IMR-90 (cell line): ENCODE data around the gene GSTT2B. TPM values are rescaled to one million over a fixed set of nuclear protein-coding genes. Genes with fewer than 3 reads are reported as not detected.
"Not testable (repeated sequence)": the region's sequence is repeated elsewhere in the genome, so short reads cannot be mapped to it uniquely, and the experiment has no call there.

Source experiments
- ATAC-seq: fragments of 200-7000 bp; cut with Tn5 transposase; 2 replicates; pipeline ENCODE4 v1.9.1; 2020; ENCODE audit warnings: low read depth, mild to moderate bottlenecking, moderate library complexity
- BruUV-seq: library from RNA; stranded (reverse); fragments of 400-500 nt; replicated peaks from 2 replicates; lab custom pipeline; 2021; lab: Mats Ljungman, UMichigan
- CTCF ChIA-PET: fragments of 300-600 bp; formaldehyde crosslinking; extraction: SDS; loops from one replicate; lab custom pipeline; 2021; ENCODE audit warnings: antibody characterized with exemption; lab: Yijun Ruan, JAX
- POLR2A ChIA-PET: fragments of 300-600 bp; sonication (Branson Sonifier 250); formaldehyde crosslinking; loops from one replicate; lab custom pipeline; 2022; ENCODE audit warnings: antibody characterized with exemption; ENCODE audit not compliant: unreplicated experiment; lab: Charles Lee
- DNase-seq: peaks from one replicate; pipeline ENCODE4 v3.0.0; 2013
- H2AFZ ChIP-seq: replicated peaks from 2 replicates; pipeline ENCODE3; 2013; ENCODE audit warnings: low read length, mild to moderate bottlenecking; ENCODE audit not compliant: poor library complexity
- H2AK5ac ChIP-seq: 2 replicates; pipeline ENCODE4 v1.6.1; 2013; ENCODE audit warnings: low read depth, low read length, inconsistent platforms
- H2AK9ac ChIP-seq: replicated peaks from 2 replicates; pipeline ENCODE3; 2013; ENCODE audit warnings: mild to moderate bottlenecking, low read depth, low read length, moderate library complexity; ENCODE audit not compliant: poor library complexity
- H2BK120ac ChIP-seq: 2 replicates; pipeline ENCODE4 v1.6.1; 2013; ENCODE audit warnings: low read depth, low read length, inconsistent platforms
- H2BK15ac ChIP-seq: 3 replicates; pipeline ENCODE4 v1.6.1; 2013; ENCODE audit warnings: low read depth, low read length, inconsistent platforms
- H2BK20ac ChIP-seq: 2 replicates; pipeline ENCODE4 v1.6.1; 2013; ENCODE audit warnings: low read depth, mild to moderate bottlenecking, inconsistent platforms, low read length, moderate library complexity
- H2BK5ac ChIP-seq: 2 replicates; pipeline ENCODE4 v1.6.1; 2013; ENCODE audit warnings: mild to moderate bottlenecking, low read depth, low read length, inconsistent platforms; ENCODE audit not compliant: poor library complexity, severe bottlenecking
- H3K14ac ChIP-seq: replicated peaks from 2 replicates; pipeline ENCODE4 v1.6.1; 2013; ENCODE audit warnings: low read depth, low read length, inconsistent platforms
- H3K18ac ChIP-seq: 2 replicates; pipeline ENCODE4 v1.6.1; 2013; ENCODE audit warnings: low read depth, low read length, control low read depth
- H3K23ac ChIP-seq: 2 replicates; pipeline ENCODE4 v1.6.1; 2013; ENCODE audit warnings: low read depth, low read length, inconsistent platforms
- H3K27ac ChIP-seq: 2 replicates; pipeline ENCODE4 v1.5.1; 2013; ENCODE audit warnings: mild to moderate bottlenecking, control low read depth, low read length; ENCODE audit not compliant: insufficient read depth
- H3K27me3 ChIP-seq: 2 replicates; pipeline ENCODE4 v1.6.1; 2013; ENCODE audit warnings: low read length; ENCODE audit not compliant: control insufficient read depth, insufficient read depth
- H3K36me3 ChIP-seq: 2 replicates; pipeline ENCODE4 v1.6.1; 2013; ENCODE audit warnings: low read length, mixed read lengths; ENCODE audit not compliant: control insufficient read depth, insufficient read depth
- H3K4ac ChIP-seq: 2 replicates; pipeline ENCODE4 v1.6.1; 2013; ENCODE audit warnings: low read depth, low read length, inconsistent platforms
- H3K4me1 ChIP-seq: 2 replicates; pipeline ENCODE4 v1.6.1; 2013; ENCODE audit warnings: low read length, mixed read lengths; ENCODE audit not compliant: control insufficient read depth, insufficient read depth
- H3K4me2 ChIP-seq: 2 replicates; pipeline ENCODE4 v1.6.1; 2013; ENCODE audit warnings: low read depth, mild to moderate bottlenecking, control low read depth, low read length, moderate library complexity
- H3K4me3 ChIP-seq: 2 replicates; pipeline ENCODE4 v1.5.1; 2013; ENCODE audit warnings: low read depth, mild to moderate bottlenecking, control low read depth, low read length, moderate library complexity; ENCODE audit not compliant: insufficient read depth
- H3K56ac ChIP-seq: 2 replicates; pipeline ENCODE4 v1.6.1; 2013; ENCODE audit warnings: low read length, inconsistent platforms; ENCODE audit not compliant: insufficient read depth; ENCODE audit errors: extremely low read depth
- H3K79me1 ChIP-seq, 2 experiments: 2 replicates each; pipeline ENCODE4 v1.6.1; 2013; ENCODE audit warnings: low read length in 2 of 2, inconsistent platforms in 1 of 2, low read depth in 1 of 2
- H3K9ac ChIP-seq: 2 replicates; pipeline ENCODE4 v1.6.1; 2013; ENCODE audit warnings: low read depth, low read length, control low read depth
- H3K9me1 ChIP-seq: 2 replicates; pipeline ENCODE4 v1.6.1; 2013; ENCODE audit warnings: low read length, inconsistent platforms; ENCODE audit not compliant: insufficient read depth
- H3K9me3 ChIP-seq: 2 replicates; pipeline ENCODE4 v1.6.1; 2013; ENCODE audit warnings: low read length; ENCODE audit not compliant: control insufficient read depth, insufficient read depth
- H4K20me1 ChIP-seq: 2 replicates; pipeline ENCODE4 v1.6.1; 2013; ENCODE audit warnings: low read length, inconsistent platforms; ENCODE audit not compliant: insufficient read depth
- H4K5ac ChIP-seq: 2 replicates; pipeline ENCODE4 v1.6.1; 2013; ENCODE audit warnings: mild to moderate bottlenecking, low read depth, low read length, control low read depth
- H4K8ac ChIP-seq, 2 experiments: 2 replicates each; pipeline ENCODE4 v1.6.1; 2013; ENCODE audit warnings: low read depth in 2 of 2, low read length in 2 of 2, control low read depth in 1 of 2, inconsistent platforms in 1 of 2
- H4K91ac ChIP-seq: 2 replicates; pipeline ENCODE4 v1.6.1; 2013; ENCODE audit warnings: low read depth, low read length, inconsistent platforms; ENCODE audit not compliant: insufficient read depth
- CEBPB ChIP-seq: IDR thresholded peaks from 2 replicates; pipeline ENCODE4 v1.6.1; 2012; ENCODE audit warnings: low read depth, low read length, improper control_type of control experiment
- WGBS, 2 experiments: methylation state at CpG; one replicate each; pipeline versions ENCODE4 v1.1.5 to v1.1.7; 2013; ENCODE audit warnings: missing lambda C conversion rate in 2 of 2; ENCODE audit not compliant: insufficient read length in 1 of 2; ENCODE audit errors: extremely low coverage in 2 of 2; 5-methylcytosine and 5-hydroxymethylcytosine counted together
- dilution Hi-C: fragments of 300-500 bp; cut with HindIII; formaldehyde crosslinking; loops from one replicate; pipeline ENCODE4 v1.14.3; 2018; ENCODE audit warnings: low sequenced_read_pairs; ENCODE audit not compliant: unreplicated experiment
- in situ Hi-C: fragments of 300-500 bp; cut with MboI; formaldehyde crosslinking; loops from 3 replicates; pipeline ENCODE4 v1.14.3; 2019; ENCODE audit warnings: low sequenced_read_pairs, inconsistent platforms, mixed read lengths
- intact Hi-C: fragments of 100-400 bp; cut with micrococcal nuclease; formaldehyde crosslinking; loops from 2 replicates; pipeline ENCODE4 v1.10.0; 2022
- polyA plus RNA-seq, 3 experiments: library from polyadenylated mRNA; depleted of rRNA; stranded (reverse); fragments of >200 nt; gene quantifications; 2 replicates each; pipeline ENCODE4 v1.2.3, GENCODE V29; 2012; ENCODE audit warnings: low replicate concordance in 1 of 3
- total RNA-seq: library from RNA; depleted of rRNA; stranded (reverse); fragments of >200 nt; gene quantifications from 2 replicates; pipeline ENCODE4 v1.2.3, GENCODE V29; 2012

The GSTT2B gene
- total and polyA plus RNA-seq, 2 of the 4 experiments (the other 2 are of a cell fraction): 15.1 to 77.0 TPM

GRCh38 chr22:23921586-23922201 lies 39.3 kb downstream of the GSTT2B start:
- H3K27me3 ChIP-seq, H3K9me1 ChIP-seq, dilution Hi-C loops, H3K9ac ChIP-seq, H2BK5ac ChIP-seq, H2AK5ac ChIP-seq, H2AK9ac ChIP-seq, H3K79me1 ChIP-seq, H3K4me1 ChIP-seq, ATAC-seq, H4K8ac ChIP-seq, CTCF ChIA-PET, H4K91ac ChIP-seq, H2AFZ ChIP-seq, H3K36me3 ChIP-seq, H3K56ac ChIP-seq, H3K27ac ChIP-seq, BruUV-seq, H3K4me3 ChIP-seq, H2BK120ac ChIP-seq, H4K5ac ChIP-seq, H3K18ac ChIP-seq, in situ Hi-C loops, POLR2A ChIA-PET, intact Hi-C loops, H3K14ac ChIP-seq, H3K4ac ChIP-seq, H3K4me2 ChIP-seq, H2BK15ac ChIP-seq, H2BK20ac ChIP-seq, H3K23ac ChIP-seq, H4K20me1 ChIP-seq: not testable (repeated sequence)
- 67% methylated on average over 3 of the region's 13 CpGs; no CpG with 5 or more reads in 1 of the 2 experiments for WGBS, 2 experiments
- peaks cover 12% of the 10 kb centered on the region for H3K9me3 ChIP-seq
- DNase-seq: peak; percentile 25
- peak; percentile 53; the same call in 1 of the 2 replicates for TF ChIP-seq CEBPB
